ENCODE results near the gene PYM1. TPM values are rescaled to one million over a fixed set of nuclear protein-coding genes. Genes with fewer than 3 reads are reported as not detected.

PYM1 gene
- total and polyA plus RNA-seq, 2 of the 8 experiments (the other 6 are each of a cell fraction or from before 2014, with no cell fraction given) = 38.7 to 58.5 TPM

- TF ChIP-seq CHD7 (IDR thresholded peaks at IDR 0.05; ENCODE audit: insufficient replicate concordance, low read length) = no peak
- no peak for TF ChIP-seq JUND (IDR thresholded peaks at IDR 0.05; ENCODE audit: low read length)
- TF ChIP-seq NANOG (IDR thresholded peaks at IDR 0.05; ENCODE audit: insufficient read depth, low read depth, low read length, poor library complexity, severe bottlenecking) = no peak
- TF ChIP-seq RXRA (IDR thresholded peaks at IDR 0.05; ENCODE audit: insufficient read depth, low read depth, low read length) = no peak
- no peak for TF ChIP-seq GABPA (IDR thresholded peaks at IDR 0.05; ENCODE audit: borderline replicate concordance, insufficient read depth, low read length)
- no peak for TF ChIP-seq MAFK (IDR thresholded peaks at IDR 0.05; ENCODE audit: low read depth, low read length)
These were observed 25.7 kb downstream of the PYM1 start (continued) for GRCh38 chr12:55901881-55902490.

Measured in H1 (cell line).